Vagina (tissue), 2 donors: Measurements from ENCODE around the gene FLRT1. TPM values are rescaled to one million over a fixed set of nuclear protein-coding genes. Genes with fewer than 3 reads are reported as not detected.

Source experiments
- DNase-seq, 2 donors: peaks; one replicate each; pipeline ENCODE4 v3.0.0-alpha.2; 2017; ENCODE audit errors: extremely low spot score in 2 of 2
- H3K27ac ChIP-seq: fragments of 200-600 bp; sonication (generic); one replicate; pipeline ENCODE4 v1.5.1; 2019
- H3K27me3 ChIP-seq: fragments of 200-600 bp; sonication (generic); one replicate; pipeline ENCODE4 v1.5.1; 2019
- H3K36me3 ChIP-seq, 2 donors: fragments of 200-600 bp; sonication (generic); one replicate each; pipeline ENCODE4 v1.5.1; 2017 to 2019
- H3K4me1 ChIP-seq: fragments of 200-600 bp; sonication (generic); one replicate; pipeline ENCODE4 v1.5.1; 2019
- H3K4me3 ChIP-seq, 2 donors: fragments of 200-600 bp; sonication (generic); 1 replicate in 1 of 2; 2 replicates in 1 of 2; pipeline ENCODE4 v1.5.1; 2016 to 2019
- H3K9me3 ChIP-seq: fragments of 200-600 bp; sonication (generic); one replicate; pipeline ENCODE4 v1.5.1; 2019
- POLR2A ChIP-seq, 2 donors: fragments of 450-650 bp; IDR thresholded peaks; one replicate each; pipeline ENCODE4 v1.6.1; 2017; ENCODE audit warnings: antibody characterized with exemption in 2 of 2, mild to moderate bottlenecking in 2 of 2, moderate library complexity in 2 of 2
- POLR2AphosphoS5 ChIP-seq, 2 donors: sonication (generic); formaldehyde crosslinking; IDR thresholded peaks; one replicate each; pipeline ENCODE4 v1.9.0; 2017; ENCODE audit warnings: antibody characterized with exemption in 2 of 2, mild to moderate bottlenecking in 2 of 2, low read depth in 1 of 2; ENCODE audit not compliant: insufficient read depth in 1 of 2
- intact Hi-C: fragments of 100-400 bp; cut with DNase I; formaldehyde crosslinking; loops from one replicate; pipeline ENCODE4 v1.15.1; 2023
- total RNA-seq: library from RNA; depleted of rRNA; stranded (reverse); fragments of >200 nt; gene quantifications from one replicate; pipeline ENCODE4 v1.2.3, GENCODE V29; 2016
- TF ChIP-seq, protein P1 (sequence below), 3 experiments: fragments of 450-650 bp in 2 of 3; fragments of 200-600 bp in 1 of 3; sonication (generic) in 1 of 3; IDR thresholded peaks; one replicate each; pipeline ENCODE4 v1.5.1; 2017 to 2019; ENCODE audit warnings: antibody characterized with exemption in 3 of 3, mild to moderate bottlenecking in 2 of 3, moderate library complexity in 2 of 3

FLRT1 gene
- total RNA-seq, 1 donor from 2014 or later: 0.49 TPM

DNA sequence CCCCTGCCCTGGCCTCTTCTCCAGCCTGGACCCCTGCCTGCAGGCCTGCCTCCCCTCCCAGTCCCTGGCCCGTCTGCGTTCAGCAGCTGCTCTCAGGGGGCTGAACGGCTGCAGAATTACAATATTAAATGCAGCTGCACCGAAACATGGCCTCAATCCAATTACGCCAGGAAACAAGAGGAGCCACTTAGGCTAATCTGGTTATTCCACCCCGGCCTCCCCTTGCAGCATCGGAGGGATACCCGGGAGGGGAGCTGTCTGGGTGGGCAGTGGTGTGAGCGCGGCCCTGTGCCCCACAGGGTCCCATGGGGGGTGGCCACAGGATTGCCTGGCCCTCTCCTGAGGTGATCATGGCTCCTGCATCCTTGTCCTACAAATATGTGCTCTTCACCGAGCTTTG lies 42.6 kb downstream of the FLRT1 start:
- intact Hi-C loops: no loop called here
- no peak overlapping the region for H3K27ac ChIP-seq
- H3K27me3 ChIP-seq: no peaks in the 10 kb centered on the region
- no peak for TF ChIP-seq POLR2AphosphoS5 (IDR thresholded peaks at IDR 0.05; ENCODE audit: insufficient read depth in 1 of 2, low read depth in 1 of 2)
- TF ChIP-seq POLR2A (IDR thresholded peaks at IDR 0.05): no peak
- TF ChIP-seq, protein P1, sequence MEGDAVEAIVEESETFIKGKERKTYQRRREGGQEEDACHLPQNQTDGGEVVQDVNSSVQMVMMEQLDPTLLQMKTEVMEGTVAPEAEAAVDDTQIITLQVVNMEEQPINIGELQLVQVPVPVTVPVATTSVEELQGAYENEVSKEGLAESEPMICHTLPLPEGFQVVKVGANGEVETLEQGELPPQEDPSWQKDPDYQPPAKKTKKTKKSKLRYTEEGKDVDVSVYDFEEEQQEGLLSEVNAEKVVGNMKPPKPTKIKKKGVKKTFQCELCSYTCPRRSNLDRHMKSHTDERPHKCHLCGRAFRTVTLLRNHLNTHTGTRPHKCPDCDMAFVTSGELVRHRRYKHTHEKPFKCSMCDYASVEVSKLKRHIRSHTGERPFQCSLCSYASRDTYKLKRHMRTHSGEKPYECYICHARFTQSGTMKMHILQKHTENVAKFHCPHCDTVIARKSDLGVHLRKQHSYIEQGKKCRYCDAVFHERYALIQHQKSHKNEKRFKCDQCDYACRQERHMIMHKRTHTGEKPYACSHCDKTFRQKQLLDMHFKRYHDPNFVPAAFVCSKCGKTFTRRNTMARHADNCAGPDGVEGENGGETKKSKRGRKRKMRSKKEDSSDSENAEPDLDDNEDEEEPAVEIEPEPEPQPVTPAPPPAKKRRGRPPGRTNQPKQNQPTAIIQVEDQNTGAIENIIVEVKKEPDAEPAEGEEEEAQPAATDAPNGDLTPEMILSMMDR (IDR thresholded peaks at IDR 0.05): no peak
- DNase-seq: no peak
- H3K9me3 ChIP-seq: no peaks in the 10 kb centered on the region
- H3K4me3 ChIP-seq: no peak overlapping the region
- H3K4me1 ChIP-seq: peaks cover 8% of the 10 kb centered on the region
- H3K36me3 ChIP-seq: no peaks in the 10 kb centered on the region

DNA sequence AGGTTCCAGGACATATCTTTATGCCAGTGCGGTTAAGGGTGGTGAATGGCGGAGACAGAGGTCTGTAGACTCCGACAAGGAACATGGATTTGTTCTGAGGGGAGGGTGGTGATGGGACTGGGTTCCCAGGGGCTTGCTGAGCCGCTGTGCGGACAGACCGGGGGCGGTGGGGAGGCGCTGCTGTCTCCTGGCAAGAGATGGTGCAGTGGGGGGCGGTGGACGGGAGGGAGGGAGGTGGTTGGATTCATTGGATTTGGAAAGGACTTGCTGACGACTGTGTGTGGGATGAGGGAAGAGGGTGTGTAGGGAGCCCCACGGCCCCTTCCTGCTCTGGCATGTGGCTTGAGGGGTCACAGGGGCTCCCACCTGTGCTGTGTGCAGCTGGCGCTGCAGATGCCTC lies 43.2 kb downstream of the FLRT1 start:
- Histone ChIP-seq H3K27me3 (no peaks in the 10 kb centered on the region), H3K4me1 (peaks cover 8% of the 10 kb centered on the region), H3K4me3 (no peak overlapping the region), H3K9me3 (no peaks in the 10 kb centered on the region), H3K36me3 (no peaks in the 10 kb centered on the region), H3K27ac (no peak overlapping the region)
- intact Hi-C loops: no loop called here
- TF ChIP-seq POLR2AphosphoS5 (IDR thresholded peaks at IDR 0.05; ENCODE audit: insufficient read depth in 1 of 2, low read depth in 1 of 2) (no peak), POLR2A (IDR thresholded peaks at IDR 0.05) (no peak)
- TF ChIP-seq, protein P1 (IDR thresholded peaks at IDR 0.05): no peak
- no peak for DNase-seq

- peaks cover 12% of the 10 kb centered on the region for H3K4me1 ChIP-seq
- H3K27ac ChIP-seq: no peak overlapping the region
- intact Hi-C loops: no loop called here
- no peak overlapping the region for H3K4me3 ChIP-seq
- no peaks in the 10 kb centered on the region for H3K36me3 ChIP-seq
- TF ChIP-seq POLR2AphosphoS5 (IDR thresholded peaks at IDR 0.05; ENCODE audit: insufficient read depth in 1 of 2, low read depth in 1 of 2) (no peak), POLR2A (IDR thresholded peaks at IDR 0.05) (no peak)
- TF ChIP-seq, protein P1 (IDR thresholded peaks at IDR 0.05): no peak
- no peaks in the 10 kb centered on the region for H3K27me3 ChIP-seq
- no peak for DNase-seq
- no peaks in the 10 kb centered on the region for H3K9me3 ChIP-seq
These were observed 44.7 kb downstream of the FLRT1 start for GRCh38 chr11:64080390-64080789.

DNA sequence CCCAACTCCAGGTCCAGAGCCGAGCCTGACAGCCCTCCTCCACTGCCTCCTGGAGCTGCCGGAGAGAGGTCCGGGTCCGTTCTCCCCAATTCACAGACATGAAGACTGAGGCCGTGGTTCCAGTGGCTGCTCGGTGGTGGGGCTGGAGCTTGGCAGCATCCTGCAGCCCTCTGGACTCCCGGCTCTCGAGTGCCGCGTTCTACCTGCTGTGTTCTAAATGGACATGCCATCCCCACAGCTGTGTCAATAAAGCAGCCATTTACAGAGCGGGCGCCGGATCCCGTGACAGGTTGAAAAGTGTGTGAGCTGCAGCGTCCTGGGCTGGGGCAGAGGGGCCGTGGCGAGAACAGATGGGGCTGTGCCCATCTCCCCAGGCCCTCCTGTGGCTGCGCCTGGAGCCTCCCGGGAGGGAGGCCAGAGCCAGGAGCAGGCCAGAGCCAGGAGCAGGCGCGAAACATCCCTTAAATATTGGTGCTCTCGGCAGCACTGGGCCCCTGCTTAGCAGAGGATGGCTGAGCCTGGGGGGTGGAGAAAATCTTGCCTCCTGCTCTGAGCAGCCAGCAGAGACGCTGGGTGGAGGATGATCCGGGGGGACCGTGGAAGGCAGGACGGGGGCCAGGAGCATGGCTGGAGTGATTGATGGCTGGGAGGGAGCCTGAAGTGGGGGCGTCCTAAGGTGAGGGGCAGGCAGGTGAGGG lies 46.2 kb downstream of the FLRT1 start:
- Histone ChIP-seq H3K4me1 (peaks cover 27% of the 10 kb centered on the region), H3K36me3 (no peaks in the 10 kb centered on the region), H3K4me3 (no peak overlapping the region), H3K9me3 (no peaks in the 10 kb centered on the region), H3K27ac (no peak overlapping the region), H3K27me3 (no peaks in the 10 kb centered on the region)
- DNase-seq: no peak
- intact Hi-C loops: no loop called here
- TF ChIP-seq POLR2A (IDR thresholded peaks at IDR 0.05): no peak
- TF ChIP-seq POLR2AphosphoS5 (IDR thresholded peaks at IDR 0.05; ENCODE audit: insufficient read depth in 1 of 2, low read depth in 1 of 2): no peak
- TF ChIP-seq, protein P1 (IDR thresholded peaks at IDR 0.05): no peak

DNA sequence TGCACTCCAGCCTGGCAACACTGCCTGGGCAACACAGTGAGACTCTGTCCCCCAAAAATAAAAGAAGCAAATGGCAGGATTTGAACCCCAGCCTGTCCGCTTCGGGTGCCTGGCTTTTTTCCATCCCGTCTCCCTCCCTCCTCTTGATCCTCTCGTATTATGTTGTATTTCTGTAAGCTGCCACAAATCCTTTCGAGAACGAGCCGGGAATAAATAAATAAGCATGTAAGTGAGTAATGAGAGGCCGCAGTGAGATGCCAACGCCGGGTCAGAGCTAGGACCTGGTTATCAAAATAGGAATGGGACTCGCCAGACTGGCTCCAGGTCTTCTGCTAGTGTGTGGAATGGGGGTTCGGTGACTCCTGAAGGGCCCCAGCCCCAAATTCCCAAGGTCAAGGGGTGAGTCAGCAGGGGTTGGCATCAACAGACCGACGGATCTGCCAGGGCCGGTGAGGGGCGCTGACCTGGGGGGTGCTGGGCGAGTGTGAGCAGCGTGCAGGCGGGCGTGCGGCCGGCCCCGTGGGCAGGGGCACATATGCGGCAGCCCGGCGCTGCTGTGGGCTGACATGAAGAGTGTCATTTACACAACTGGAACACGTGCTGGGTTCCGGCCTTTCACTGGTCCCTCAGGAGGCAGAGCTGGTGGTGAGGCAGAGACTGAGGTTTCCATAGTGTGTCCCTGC lies 47.8 kb downstream of the FLRT1 start:
- no peak for DNase-seq
- Histone ChIP-seq H3K36me3 (no peaks in the 10 kb centered on the region), H3K4me3 (no peak overlapping the region), H3K27me3 (no peaks in the 10 kb centered on the region), H3K4me1 (peaks cover 26% of the 10 kb centered on the region), H3K9me3 (no peaks in the 10 kb centered on the region), H3K27ac (no peak overlapping the region)
- TF ChIP-seq POLR2A (IDR thresholded peaks at IDR 0.05): no peak
- TF ChIP-seq, protein P1 (IDR thresholded peaks at IDR 0.05): no peak
- TF ChIP-seq POLR2AphosphoS5 (IDR thresholded peaks at IDR 0.05; ENCODE audit: insufficient read depth in 1 of 2, low read depth in 1 of 2): no peak
- intact Hi-C loops: no loop called here
